IPS-18a (cell line): ENCODE measurements around the gene PARP12.
A peak's percentile ranks its signal among the peaks of the same experiment; 100 is the strongest.
"Not testable (repeated sequence)": the region's sequence is repeated elsewhere in the genome, so short reads cannot be mapped to it uniquely, and the experiment has no call there.

Experiments used
- H3K27ac ChIP-seq: one replicate; pipeline ENCODE4 v1.5.1; 2013; ENCODE audit warnings: low read length
- H3K27me3 ChIP-seq: one replicate; pipeline ENCODE4 v1.6.1; 2013; ENCODE audit warnings: mild to moderate bottlenecking, low read length; ENCODE audit not compliant: control insufficient read depth, insufficient read depth
- H3K36me3 ChIP-seq: one replicate; pipeline ENCODE4 v1.6.1; 2013; ENCODE audit warnings: low read depth, low read length; ENCODE audit not compliant: control insufficient read depth
- H3K4me1 ChIP-seq: one replicate; pipeline ENCODE4 v1.6.1; 2013; ENCODE audit warnings: low read depth, low read length; ENCODE audit not compliant: control insufficient read depth
- H3K4me3 ChIP-seq: one replicate; pipeline ENCODE4 v1.5.1; 2013; ENCODE audit warnings: low read length
- H3K9ac ChIP-seq: one replicate; pipeline ENCODE4 v1.6.1; 2013; ENCODE audit warnings: mild to moderate bottlenecking, low read length, moderate library complexity
- H3K9me3 ChIP-seq: one replicate; pipeline ENCODE4 v1.6.1; 2013; ENCODE audit warnings: low read depth, low read length; ENCODE audit not compliant: control insufficient read depth

The PARP12 gene

DNA sequence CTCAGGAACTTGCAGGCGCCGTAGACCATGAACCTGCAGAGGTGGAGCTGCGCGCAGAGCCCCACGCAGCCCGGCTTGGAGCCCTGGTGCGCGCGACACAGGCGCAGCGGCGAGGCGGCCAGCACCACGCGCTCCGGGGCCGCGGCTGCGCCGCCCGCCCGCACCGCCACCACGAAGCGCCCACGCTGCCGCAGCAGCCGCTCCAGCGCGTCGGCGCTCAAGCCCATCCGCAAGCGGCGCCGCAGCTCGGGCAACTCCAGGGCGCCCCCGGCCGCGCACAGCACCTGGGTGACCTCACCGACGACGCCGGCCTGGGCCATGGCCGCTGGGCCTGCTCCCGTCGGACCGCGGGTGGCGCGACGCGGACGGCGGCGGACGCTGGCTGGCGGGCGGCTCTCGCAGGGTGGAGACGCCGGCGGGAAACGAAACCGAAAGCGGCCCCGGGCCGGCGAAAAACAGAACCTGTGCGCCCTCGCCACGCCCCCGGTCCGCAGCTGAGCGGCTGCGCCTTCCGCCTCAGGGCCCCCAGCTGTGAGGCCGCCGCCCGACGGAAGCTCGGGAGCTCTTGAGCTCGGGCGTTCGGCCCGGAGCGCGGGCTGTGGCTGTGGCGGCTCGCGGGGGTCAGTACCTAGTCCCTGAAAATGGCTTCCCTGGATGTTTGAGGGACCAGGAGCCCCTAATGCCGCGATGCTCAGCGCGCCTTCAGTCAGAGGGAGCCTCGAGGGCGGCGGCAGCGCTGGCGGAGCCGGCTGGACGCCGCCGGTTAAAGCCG, at the start of gene PARP12:
PARP12 (minus strand) TSS at position 424 of the 772 bp plus-strand sequence; CDS start at position 320, 104 bp downstream.
- Histone ChIP-seq H3K4me3 (peak within 1 kb of the TSS; percentile 66), H3K9ac (peak within 1 kb of the TSS; percentile 58), H3K27me3 (peaks cover 30% of the 10 kb centered on the region), H3K4me1 (no peaks in the 10 kb centered on the region), H3K36me3 (no peaks in the 10 kb centered on the region), H3K27ac (no peak within 1 kb of the TSS), H3K9me3 (peaks cover 4% of the 10 kb centered on the region)

DNA sequence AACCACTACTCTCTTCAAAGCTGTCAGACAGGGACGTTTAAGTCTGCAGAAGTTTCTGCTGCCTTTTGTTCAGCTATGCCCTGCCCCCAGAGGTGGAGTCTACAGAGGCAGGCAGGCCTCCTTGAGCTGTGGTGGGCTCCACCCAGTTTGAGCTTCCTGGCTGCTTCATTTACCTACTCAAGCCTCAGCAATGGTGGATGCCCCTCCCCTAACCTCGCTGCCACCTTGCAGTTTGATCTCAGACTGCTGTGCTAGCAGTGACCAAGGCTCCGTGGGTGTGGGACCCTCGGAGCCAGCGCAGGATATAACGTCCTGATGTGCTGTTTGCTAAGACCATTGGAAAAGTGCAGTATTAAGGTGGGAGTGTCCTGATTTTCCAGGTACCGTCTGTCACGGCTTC, 46.0 kb upstream of the PARP12 start:
- not testable (repeated sequence) for H3K4me3 ChIP-seq, H3K4me1 ChIP-seq, H3K27ac ChIP-seq, H3K9me3 ChIP-seq, H3K27me3 ChIP-seq, H3K9ac ChIP-seq
- peaks cover 13% of the 10 kb centered on the region for H3K36me3 ChIP-seq

GRCh38 chr7:140096459-140096858, 33.7 kb upstream of the PARP12 start:
- Histone ChIP-seq H3K36me3 (peaks cover 66% of the 10 kb centered on the region), H3K4me3 (no peak overlapping the region), H3K9me3 (no peaks in the 10 kb centered on the region), H3K27ac (no peak overlapping the region), H3K4me1 (no peaks in the 10 kb centered on the region), H3K27me3 (no peaks in the 10 kb centered on the region), H3K9ac (no peak overlapping the region)

DNA sequence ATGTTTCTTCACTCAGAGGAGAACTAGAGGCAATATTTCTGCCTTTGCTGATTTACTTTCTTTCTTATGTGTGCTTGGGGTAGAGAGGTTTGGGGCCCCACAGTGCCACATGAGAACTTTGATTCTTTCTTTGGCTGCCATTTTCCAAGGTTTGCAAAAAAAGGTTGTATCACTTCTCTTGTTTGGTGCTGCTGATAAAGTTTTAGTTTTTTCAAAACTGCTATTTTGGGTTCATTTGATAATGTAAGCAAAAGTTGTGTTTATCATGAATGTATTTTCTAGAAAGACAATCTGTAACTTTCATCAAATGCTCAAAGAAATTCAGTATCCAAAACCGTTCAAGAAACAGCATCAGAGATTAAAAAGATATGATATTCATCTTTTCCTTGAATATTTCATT, 30.6 kb upstream of the PARP12 start:
- no peak overlapping the region for H3K4me3 ChIP-seq
- no peak overlapping the region for H3K9ac ChIP-seq
- peaks cover 59% of the 10 kb centered on the region for H3K36me3 ChIP-seq
- H3K9me3 ChIP-seq: no peaks in the 10 kb centered on the region
- H3K4me1 ChIP-seq: no peaks in the 10 kb centered on the region
- no peaks in the 10 kb centered on the region for H3K27me3 ChIP-seq
- H3K27ac ChIP-seq: no peak overlapping the region

DNA sequence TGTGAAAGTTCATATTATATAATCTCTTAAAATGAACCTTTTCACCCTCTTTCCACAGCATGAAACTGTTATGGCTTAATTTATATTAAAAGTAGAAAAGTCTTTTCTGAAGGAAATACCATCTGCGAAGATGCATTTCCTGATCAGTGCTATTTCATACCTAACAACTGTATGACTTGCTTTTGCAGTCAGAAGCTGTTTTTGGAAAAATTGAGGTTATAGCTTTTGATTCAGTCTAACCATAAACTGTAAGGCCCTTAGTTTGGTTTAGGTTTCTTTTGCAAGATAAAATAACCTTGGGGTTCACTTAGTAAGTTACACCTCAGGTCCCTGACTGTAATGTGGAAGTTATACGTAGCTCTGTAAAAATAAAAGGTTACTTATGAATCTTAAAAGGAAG, 22.7 kb upstream of the PARP12 start:
- Histone ChIP-seq H3K36me3 (no peaks in the 10 kb centered on the region), H3K4me3 (no peak overlapping the region), H3K9ac (no peak overlapping the region), H3K27ac (no peak overlapping the region), H3K9me3 (no peaks in the 10 kb centered on the region), H3K27me3 (no peaks in the 10 kb centered on the region), H3K4me1 (no peaks in the 10 kb centered on the region)

- Histone ChIP-seq H3K27ac (no peak overlapping the region), H3K9ac (no peak overlapping the region), H3K4me3 (no peak overlapping the region), H3K27me3 (no peaks in the 10 kb centered on the region), H3K4me1 (no peaks in the 10 kb centered on the region), H3K9me3 (no peaks in the 10 kb centered on the region), H3K36me3 (no peaks in the 10 kb centered on the region)
These were observed 22.2 kb upstream of the PARP12 start for GRCh38 chr7:140084972-140085371.

DNA sequence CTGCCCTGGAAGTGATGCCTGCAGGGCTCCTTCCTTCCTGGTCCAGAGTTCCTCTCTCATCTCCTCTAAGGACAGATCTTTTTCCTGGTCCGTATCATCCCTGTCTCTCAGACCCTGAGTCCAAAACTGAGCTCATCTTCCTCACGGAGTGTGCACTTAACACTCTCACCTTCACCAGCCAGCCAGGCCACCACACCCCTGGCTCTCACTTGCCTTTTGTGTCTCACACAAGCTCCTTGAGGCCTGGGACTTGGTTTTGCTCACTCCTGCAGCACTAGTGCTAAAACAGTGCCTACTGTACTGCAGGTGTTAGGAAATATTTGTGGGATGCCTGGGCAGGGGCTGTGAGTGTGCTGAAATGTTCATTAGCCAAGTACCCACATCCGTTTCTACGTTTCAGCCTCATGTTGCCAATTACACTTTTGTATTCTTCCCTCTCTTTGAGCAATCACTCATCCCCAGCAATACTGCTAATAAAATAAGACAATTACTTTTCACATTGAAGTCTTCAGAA, 21.4 kb upstream of the PARP12 start:
- H3K4me1 ChIP-seq: no peaks in the 10 kb centered on the region
- H3K36me3 ChIP-seq: no peaks in the 10 kb centered on the region
- no peak overlapping the region for H3K9ac ChIP-seq

DNA sequence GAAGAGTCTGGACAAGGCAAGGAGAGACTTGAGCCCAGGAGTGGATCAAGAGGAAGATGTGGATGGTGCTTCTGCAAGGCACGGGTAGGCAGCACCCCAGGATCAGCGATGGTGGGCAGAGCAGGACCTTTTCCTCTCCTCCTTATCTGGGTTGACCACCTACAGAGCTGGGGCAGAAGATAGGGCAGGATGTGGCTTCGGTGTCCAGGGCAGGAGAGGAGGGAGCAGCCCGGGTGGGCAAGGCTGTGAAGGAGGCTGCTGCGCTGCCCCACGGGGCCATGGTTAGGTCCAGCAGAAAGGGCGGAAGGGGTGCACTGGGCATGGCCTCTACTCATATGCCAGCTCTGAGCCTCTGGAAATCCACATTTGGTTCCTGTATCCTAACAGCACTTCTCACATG, 20.0 kb upstream of the PARP12 start:
- Histone ChIP-seq H3K9me3 (no peaks in the 10 kb centered on the region), H3K27ac (no peak overlapping the region), H3K27me3 (no peaks in the 10 kb centered on the region), H3K4me3 (no peak overlapping the region), H3K36me3 (no peaks in the 10 kb centered on the region), H3K9ac (no peak overlapping the region), H3K4me1 (no peaks in the 10 kb centered on the region)

More for the DNA sequence above, 21.4 kb upstream of the PARP12 start:
- no peak overlapping the region for H3K27ac ChIP-seq
- no peaks in the 10 kb centered on the region for H3K27me3 ChIP-seq
- H3K9me3 ChIP-seq: no peaks in the 10 kb centered on the region
- H3K4me3 ChIP-seq: no peak overlapping the region

GRCh38 chr7:140081774-140082425, 19.1 kb upstream of the PARP12 start:
- no peaks in the 10 kb centered on the region for H3K4me1 ChIP-seq
- no peak overlapping the region for H3K27ac ChIP-seq
- H3K4me3 ChIP-seq: no peak overlapping the region
- H3K9ac ChIP-seq: no peak overlapping the region
- no peaks in the 10 kb centered on the region for H3K27me3 ChIP-seq
- no peaks in the 10 kb centered on the region for H3K9me3 ChIP-seq
- no peaks in the 10 kb centered on the region for H3K36me3 ChIP-seq

DNA sequence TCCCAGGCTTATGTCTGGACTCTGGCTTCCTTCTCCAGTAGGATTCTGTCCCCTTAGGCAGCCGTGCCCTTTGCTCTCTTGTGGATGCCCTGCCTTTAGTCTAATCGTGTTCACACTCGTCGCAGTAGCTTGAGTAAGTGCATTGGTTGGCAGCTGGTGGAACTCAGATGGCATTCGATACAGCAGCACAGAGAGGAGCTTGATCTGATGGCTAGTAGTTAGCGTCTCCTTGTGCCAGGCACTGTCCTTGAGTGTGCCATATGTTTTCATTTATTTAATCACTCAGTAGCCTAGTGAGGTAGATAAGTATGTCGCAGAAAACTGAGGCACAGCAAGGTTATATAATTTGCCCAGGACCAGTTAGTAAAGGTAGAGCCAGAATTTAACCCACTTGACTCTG, 18.2 kb upstream of the PARP12 start:
- H3K27ac ChIP-seq: no peak overlapping the region
- no peaks in the 10 kb centered on the region for H3K9me3 ChIP-seq
- H3K27me3 ChIP-seq: no peaks in the 10 kb centered on the region
- H3K4me3 ChIP-seq: no peak overlapping the region
- no peaks in the 10 kb centered on the region for H3K4me1 ChIP-seq
- no peaks in the 10 kb centered on the region for H3K36me3 ChIP-seq
- H3K9ac ChIP-seq: no peak overlapping the region

GRCh38 chr7:140079121-140079536, 16.4 kb upstream of the PARP12 start:
- Histone ChIP-seq H3K4me3 (no peak overlapping the region), H3K27me3 (no peaks in the 10 kb centered on the region), H3K4me1 (no peaks in the 10 kb centered on the region), H3K27ac (no peak overlapping the region), H3K9me3 (no peaks in the 10 kb centered on the region), H3K36me3 (no peaks in the 10 kb centered on the region), H3K9ac (no peak overlapping the region)

GRCh38 chr7:140078392-140078791, 15.6 kb upstream of the PARP12 start:
- Histone ChIP-seq H3K36me3 (no peaks in the 10 kb centered on the region), H3K9ac (no peak overlapping the region), H3K4me3 (no peak overlapping the region), H3K27me3 (no peaks in the 10 kb centered on the region), H3K9me3 (no peaks in the 10 kb centered on the region), H3K4me1 (no peaks in the 10 kb centered on the region), H3K27ac (no peak overlapping the region)
